H9 (cell line): ENCODE measurements around the gene CENPM. TPM values are rescaled to one million over a fixed set of nuclear protein-coding genes. Genes with fewer than 3 reads are reported as not detected.

Experiments used
- DNase-seq: peaks from one replicate; pipeline ENCODE4 v3.0.0-alpha.2; 2017
- H2AFZ ChIP-seq: one replicate; pipeline ENCODE4 v1.6.1; 2013; ENCODE audit warnings: mild to moderate bottlenecking, low read length, control low read depth, moderate library complexity
- H2AK5ac ChIP-seq: 2 replicates; pipeline ENCODE4 v1.6.1; 2013; ENCODE audit warnings: low read length, control low read depth, mixed read lengths; ENCODE audit not compliant: insufficient read length
- H2BK120ac ChIP-seq: one replicate; pipeline ENCODE4 v1.6.1; 2013; ENCODE audit warnings: low read depth, mild to moderate bottlenecking, low read length, control low read depth, inconsistent platforms; ENCODE audit not compliant: poor library complexity, severe bottlenecking
- H2BK12ac ChIP-seq: 2 replicates; pipeline ENCODE4 v1.6.1; 2013; ENCODE audit warnings: low read length, control low read depth, mixed read lengths, low read depth; ENCODE audit not compliant: insufficient read length
- H2BK15ac ChIP-seq: 2 replicates; pipeline ENCODE4 v1.6.1; 2013; ENCODE audit warnings: low read depth, low read length, control low read depth
- H2BK20ac ChIP-seq: one replicate; pipeline ENCODE4 v1.6.1; 2013; ENCODE audit warnings: low read depth, mild to moderate bottlenecking, low read length, control low read depth, inconsistent platforms; ENCODE audit not compliant: poor library complexity, severe bottlenecking
- H2BK5ac ChIP-seq: 2 replicates; pipeline ENCODE4 v1.6.1; 2013; ENCODE audit warnings: low read length, control low read depth, mixed read lengths; ENCODE audit not compliant: insufficient read length
- H3K14ac ChIP-seq: 2 replicates; pipeline ENCODE4 v1.6.1; 2013; ENCODE audit warnings: low read length, control low read depth; ENCODE audit not compliant: insufficient read depth
- H3K18ac ChIP-seq: 2 replicates; pipeline ENCODE4 v1.6.1; 2013; ENCODE audit warnings: low read depth, mild to moderate bottlenecking, mixed read lengths, low read length, control low read depth; ENCODE audit not compliant: insufficient read length
- H3K23ac ChIP-seq: 2 replicates; pipeline ENCODE4 v1.6.1; 2013; ENCODE audit warnings: low read length, control low read depth, mixed read lengths, low read depth; ENCODE audit not compliant: insufficient read length
- H3K23me2 ChIP-seq: 2 replicates; pipeline ENCODE4 v1.6.1; 2013; ENCODE audit warnings: low read depth, mild to moderate bottlenecking, mixed read lengths, low read length, control low read depth; ENCODE audit not compliant: insufficient read length, poor library complexity, severe bottlenecking
- H3K27ac ChIP-seq: 2 replicates; pipeline ENCODE4 v1.5.1; 2013; ENCODE audit warnings: low read length, control low read depth, mixed read lengths, low read depth; ENCODE audit not compliant: insufficient read length
- H3K27me3 ChIP-seq: 2 replicates; pipeline ENCODE4 v1.6.1; 2013; ENCODE audit warnings: low read length, control low read depth, inconsistent platforms; ENCODE audit not compliant: insufficient read depth
- H3K4ac ChIP-seq: 2 replicates; pipeline ENCODE4 v1.6.1; 2013; ENCODE audit warnings: low read depth, mild to moderate bottlenecking, control low read depth, inconsistent platforms, low read length, moderate library complexity
- H3K4me1 ChIP-seq: 2 replicates; pipeline ENCODE4 v1.6.1; 2013; ENCODE audit warnings: low read length, control low read depth, inconsistent platforms; ENCODE audit not compliant: insufficient read depth
- H3K4me2 ChIP-seq: 2 replicates; pipeline ENCODE4 v1.6.1; 2013; ENCODE audit warnings: low read length, control low read depth, mixed read lengths; ENCODE audit not compliant: insufficient read length, insufficient read depth
- H3K56ac ChIP-seq: 2 replicates; pipeline ENCODE4 v1.6.1; 2013; ENCODE audit warnings: low read depth, mild to moderate bottlenecking, mixed read lengths, low read length, control low read depth; ENCODE audit not compliant: insufficient read length
- H3K79me1 ChIP-seq: 2 replicates; pipeline ENCODE4 v1.6.1; 2013; ENCODE audit warnings: low read depth, mild to moderate bottlenecking, moderate library complexity, low read length, control low read depth, inconsistent platforms; ENCODE audit not compliant: insufficient read depth, poor library complexity, severe bottlenecking
- H3K79me2 ChIP-seq: 2 replicates; pipeline ENCODE4 v1.6.1; 2013; ENCODE audit warnings: low read length, control low read depth, inconsistent platforms; ENCODE audit not compliant: insufficient read depth
- H3K9ac ChIP-seq: 2 replicates; pipeline ENCODE4 v1.6.1; 2013; ENCODE audit warnings: low read length, control low read depth, mixed read lengths; ENCODE audit not compliant: insufficient read length; ENCODE audit errors: extremely low read depth
- H3K9me3 ChIP-seq: one replicate; pipeline ENCODE4 v1.6.1; 2013; ENCODE audit warnings: low read depth, low read length, inconsistent platforms; ENCODE audit not compliant: control insufficient read depth
- H3T11ph ChIP-seq: one replicate; pipeline ENCODE4 v1.6.1; 2013; ENCODE audit warnings: mild to moderate bottlenecking, low read length, control low read depth, inconsistent platforms
- H4K20me1 ChIP-seq: one replicate; pipeline ENCODE4 v1.6.1; 2013; ENCODE audit not compliant: control insufficient read depth, insufficient read length, insufficient read depth
- H4K5ac ChIP-seq: 2 replicates; pipeline ENCODE4 v1.6.1; 2013; ENCODE audit warnings: low read depth, mild to moderate bottlenecking, mixed read lengths, low read length, control low read depth; ENCODE audit not compliant: insufficient read length
- H4K8ac ChIP-seq: replicated peaks from 2 replicates; pipeline ENCODE4 v1.6.1; 2013; ENCODE audit warnings: low read length, control low read depth, mixed read lengths, low read depth; ENCODE audit not compliant: insufficient read length
- H4K91ac ChIP-seq: 2 replicates; pipeline ENCODE4 v1.6.1; 2013; ENCODE audit warnings: low read depth, mild to moderate bottlenecking, moderate library complexity, mixed read lengths, low read length, control low read depth; ENCODE audit not compliant: insufficient read length
- H3K27ac Mint-ChIP-seq, 3 experiments: 2 replicates in 2 of 3; 3 replicates in 1 of 3; pipeline ENCODE4 v1.8.0; 2020 to 2021; ENCODE audit warnings: mixed read lengths in 3 of 3, mild to moderate bottlenecking in 1 of 3, moderate library complexity in 1 of 3
- H3K27me3 Mint-ChIP-seq: 2 replicates; pipeline ENCODE4 v1.8.0; 2021; ENCODE audit warnings: low read depth, mild to moderate bottlenecking, moderate library complexity, mixed read lengths
- H3K36me3 Mint-ChIP-seq, 3 experiments: 2 replicates in 2 of 3; 3 replicates in 1 of 3; pipeline ENCODE4 v1.8.0; 2020 to 2021; ENCODE audit warnings: low read depth in 3 of 3, mixed read lengths in 3 of 3; ENCODE audit not compliant: insufficient read depth in 1 of 3
- H3K4me1 Mint-ChIP-seq, 2 experiments: 2 replicates each; pipeline ENCODE4 v1.8.0; 2020; ENCODE audit warnings: mixed read lengths in 2 of 2
- H3K4me3 Mint-ChIP-seq, 2 experiments: 2 replicates in 1 of 2; 3 replicates in 1 of 2; pipeline ENCODE4 v1.8.0; 2020 to 2021; ENCODE audit warnings: mild to moderate bottlenecking in 2 of 2, mixed read lengths in 2 of 2, moderate library complexity in 1 of 2
- H3K9me3 Mint-ChIP-seq, 2 experiments: 2 replicates in 1 of 2; 3 replicates in 1 of 2; pipeline ENCODE4 v1.8.0; 2020; ENCODE audit warnings: mild to moderate bottlenecking in 2 of 2, mixed read lengths in 2 of 2, moderate library complexity in 1 of 2
- CTCF ChIP-seq: fragments of 200-600 bp; sonication (generic); conservative IDR thresholded peaks from 3 replicates; pipeline ENCODE4 v1.8.0; 2021; ENCODE audit warnings: antibody characterized with exemption, mild to moderate bottlenecking
- WGBS: extraction: QIAGEN DNeasy Blood & Tissue Kit; methylation state at CpG from one replicate; pipeline ENCODE4 v1.1.7; 2013; ENCODE audit warnings: missing lambda C conversion rate, low lambda C conversion rate, mixed read lengths; ENCODE audit not compliant: insufficient read length; ENCODE audit errors: extremely low coverage; 5-methylcytosine and 5-hydroxymethylcytosine counted together
- total RNA-seq: library from RNA; stranded (reverse); gene quantifications from 2 replicates; pipeline ENCODE4 v1.2.1, GENCODE V29; 2021

The CENPM gene
- total RNA-seq, 1 experiment from 2014 or later: 36.5 TPM

DNA sequence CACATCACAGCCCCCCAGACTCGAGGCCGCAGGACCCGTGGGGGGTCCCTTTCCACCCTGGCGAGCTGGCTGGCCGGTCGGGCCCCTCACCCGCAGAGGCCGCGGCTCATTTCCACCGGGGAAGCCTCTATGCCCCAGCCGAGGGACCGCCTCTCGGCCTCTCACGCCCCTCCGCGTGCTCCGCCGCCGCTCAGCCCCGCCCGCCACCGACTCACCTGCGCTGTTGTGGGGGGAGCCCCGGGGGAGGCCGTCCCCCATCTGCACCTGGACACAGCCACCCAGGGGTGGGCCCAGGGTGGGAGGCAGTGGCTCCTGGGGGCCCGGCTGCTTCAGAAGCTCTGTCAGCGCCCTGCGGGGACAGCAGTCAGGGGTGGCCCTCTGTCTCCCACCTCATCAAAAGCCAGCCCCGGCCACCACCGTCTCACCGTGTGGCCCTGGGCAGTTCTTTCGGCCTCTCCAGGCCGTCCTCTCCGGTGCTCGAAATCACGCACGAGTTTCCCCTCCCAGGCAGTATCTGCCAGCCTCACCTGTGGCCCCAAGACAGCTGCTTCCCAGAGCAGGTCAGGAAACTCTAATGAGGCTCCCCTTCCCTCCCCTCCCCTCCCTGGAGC is 35.8 kb downstream of the CENPM start:
- no peak overlapping the region for H4K8ac ChIP-seq
- WGBS: no CpG with 5 or more reads among the region's 37 CpGs
- no peak overlapping the region for H2BK12ac ChIP-seq
- peaks cover 2% of the 10 kb centered on the region; the same call in 1 of the 2 replicates for H3K4me1 ChIP-seq
- H4K5ac ChIP-seq: no peak overlapping the region
- peak overlapping the region; percentile 15 for H3K4me2 ChIP-seq
- H3K79me2 ChIP-seq: no peaks in the 10 kb centered on the region
- H2BK15ac ChIP-seq: no peak overlapping the region
- H2AK5ac ChIP-seq: no peak overlapping the region
- H3K9me3 ChIP-seq: no peaks in the 10 kb centered on the region
- H3K27ac Mint-ChIP-seq: no peak overlapping the region
- H2AFZ ChIP-seq: no peak overlapping the region
- H3K56ac ChIP-seq: no peak overlapping the region
- H3K9ac ChIP-seq: no peak overlapping the region
- H3K23me2 ChIP-seq: peaks cover 6% of the 10 kb centered on the region
- no peak overlapping the region for H3K23ac ChIP-seq
- H3K27ac ChIP-seq: no peak overlapping the region
- H3K4me1 Mint-ChIP-seq: peaks cover 14 to 30% of the 10 kb centered on the region in 2 experiments
- TF ChIP-seq CTCF: no peak
- H4K91ac ChIP-seq: no peak overlapping the region
- H3K18ac ChIP-seq: no peak overlapping the region
- no peak overlapping the region for H3K14ac ChIP-seq
- DNase-seq: peak; percentile 39
- H3K36me3 Mint-ChIP-seq: peaks cover 5 to 8% (median 6%) of the 10 kb centered on the region in 3 experiments; a peak in 4 of 7 replicates
- no peak overlapping the region for H2BK20ac ChIP-seq
- H3K4ac ChIP-seq: no peak overlapping the region
- peaks cover 46% of the 10 kb centered on the region for H3K27me3 ChIP-seq
- no peaks in the 10 kb centered on the region for H3K79me1 ChIP-seq
- no peaks in the 10 kb centered on the region; a peak in 2 of 5 replicates for H3K9me3 Mint-ChIP-seq
- no peak overlapping the region for H3T11ph ChIP-seq
- H2BK5ac ChIP-seq: no peak overlapping the region
- H2BK120ac ChIP-seq: no peak overlapping the region
- no peaks in the 10 kb centered on the region for H4K20me1 ChIP-seq
- H3K4me3 Mint-ChIP-seq: peak overlapping the region in 1 of 2 experiments; percentile 71; a peak in 3 of 5 replicates
- H3K27me3 Mint-ChIP-seq: peaks cover 68% of the 10 kb centered on the region
